HepG2 (cell line): ENCODE measurements around the gene DHCR7. TPM values are rescaled to one million over a fixed set of nuclear protein-coding genes. Genes with fewer than 3 reads are reported as not detected.

Experiments used
- AGO2 ChIP-seq: fragments of 200-400 bp; formaldehyde crosslinking; optimal IDR thresholded peaks from 2 replicates; pipeline ENCODE3; 2017; ENCODE audit warnings: mild to moderate bottlenecking, low read depth, low read length, moderate library complexity
- ASH2L ChIP-seq: fragments of 300-600, 200-600 bp; sonication (generic); IDR thresholded peaks from 2 replicates; pipeline ENCODE4 v1.7.0; 2017; ENCODE audit warnings: low read depth, mild to moderate bottlenecking, moderate library complexity, mixed read lengths, low read length; ENCODE audit not compliant: insufficient read length
- CREM ChIP-seq, 2 experiments: sonication (generic) in 1 of 2; formaldehyde crosslinking in 1 of 2; IDR thresholded peaks; 2 replicates each; pipeline versions ENCODE4 v1.4.0 to v1.6.1; 2016 to 2020; ENCODE audit warnings: antibody characterized with exemption in 1 of 2, mild to moderate bottlenecking in 1 of 2, missing genetic modification reagents in 1 of 2
- GTF3A ChIP-seq: sonication (generic); formaldehyde crosslinking; conservative IDR thresholded peaks from 2 replicates; pipeline ENCODE4 v1.4.0; 2020; ENCODE audit warnings: mild to moderate bottlenecking, missing genetic modification reagents
- TCF12 ChIP-seq, 2 experiments: fragments of 450-650 bp in 1 of 2; sonication (generic) in 1 of 2; formaldehyde crosslinking in 1 of 2; IDR thresholded peaks; 2 replicates each; pipeline versions ENCODE4 v1.6.1 to v1.8.0; 2017 to 2022; ENCODE audit warnings: antibody characterized with exemption in 1 of 2, mild to moderate bottlenecking in 1 of 2, missing genetic modification reagents in 1 of 2, moderate library complexity in 1 of 2
- ZFY ChIP-seq: sonication (generic); formaldehyde crosslinking; IDR thresholded peaks from 2 replicates; pipeline ENCODE4 v1.4.0; 2020; ENCODE audit warnings: missing genetic modification reagents
- ZNF20 ChIP-seq: sonication (generic); formaldehyde crosslinking; IDR thresholded peaks from 2 replicates; pipeline ENCODE4 v1.4.0; 2020; ENCODE audit warnings: mild to moderate bottlenecking, moderate library complexity, missing genetic modification reagents
- polyA plus RNA-seq, 8 experiments: library from polyadenylated mRNA; depleted of rRNA in 3 of 8; stranded (reverse) in 7 of 8; unstranded in 1 of 8; fragments of >200 nt; fragmentation: Illumina TruSeq in 4 of 8; extraction: Trizol in 4 of 8; gene quantifications; 2 replicates each; pipeline versions ENCODE4 v1.2.1 to v1.2.3, GENCODE V29; 2011 to 2016; ENCODE audit warnings: low read depth in 4 of 8, missing spikeins in 1 of 8, mixed read lengths in 1 of 8; ENCODE audit not compliant: insufficient read depth in 1 of 8
- total RNA-seq, 5 experiments: library from RNA; depleted of rRNA; stranded (reverse); fragments of >200 nt; fragmentation: Illumina TruSeq; extraction: Trizol; gene quantifications; 2 replicates each; pipeline ENCODE4 v1.2.3, GENCODE V29; 2016; ENCODE audit warnings: low read depth in 1 of 5
- TF ChIP-seq, protein P1 (sequence below): sonication (generic); formaldehyde crosslinking; IDR thresholded peaks from 2 replicates; pipeline ENCODE4 v1.5.1; 2020; ENCODE audit warnings: mild to moderate bottlenecking, missing genetic modification reagents, moderate library complexity
- TF ChIP-seq, protein P2 (sequence below): fragments of 450-650 bp; IDR thresholded peaks from 2 replicates; pipeline ENCODE4 v1.6.1; 2016
- TF ChIP-seq, protein P3 (sequence below), 2 experiments: sonication (generic) in 1 of 2; formaldehyde crosslinking in 1 of 2; IDR thresholded peaks; 2 replicates each; pipeline versions ENCODE4 v1.6.1 to v1.9.0; 2014 to 2022; ENCODE audit warnings: antibody characterized with exemption in 1 of 2, borderline replicate concordance in 1 of 2, inconsistent platforms in 1 of 2, low read depth in 1 of 2, missing genetic modification reagents in 1 of 2
- TF ChIP-seq, protein P4 (sequence below): sonication (generic); formaldehyde crosslinking; IDR thresholded peaks from 2 replicates; pipeline ENCODE4 v1.8.0; 2023; ENCODE audit warnings: mild to moderate bottlenecking, missing genetic modification reagents

Gene DHCR7
- total and polyA plus RNA-seq, 2 of the 13 experiments (the other 11 are each of a cell fraction or from before 2014, with no cell fraction given), result 96.0 to 143 TPM

DNA sequence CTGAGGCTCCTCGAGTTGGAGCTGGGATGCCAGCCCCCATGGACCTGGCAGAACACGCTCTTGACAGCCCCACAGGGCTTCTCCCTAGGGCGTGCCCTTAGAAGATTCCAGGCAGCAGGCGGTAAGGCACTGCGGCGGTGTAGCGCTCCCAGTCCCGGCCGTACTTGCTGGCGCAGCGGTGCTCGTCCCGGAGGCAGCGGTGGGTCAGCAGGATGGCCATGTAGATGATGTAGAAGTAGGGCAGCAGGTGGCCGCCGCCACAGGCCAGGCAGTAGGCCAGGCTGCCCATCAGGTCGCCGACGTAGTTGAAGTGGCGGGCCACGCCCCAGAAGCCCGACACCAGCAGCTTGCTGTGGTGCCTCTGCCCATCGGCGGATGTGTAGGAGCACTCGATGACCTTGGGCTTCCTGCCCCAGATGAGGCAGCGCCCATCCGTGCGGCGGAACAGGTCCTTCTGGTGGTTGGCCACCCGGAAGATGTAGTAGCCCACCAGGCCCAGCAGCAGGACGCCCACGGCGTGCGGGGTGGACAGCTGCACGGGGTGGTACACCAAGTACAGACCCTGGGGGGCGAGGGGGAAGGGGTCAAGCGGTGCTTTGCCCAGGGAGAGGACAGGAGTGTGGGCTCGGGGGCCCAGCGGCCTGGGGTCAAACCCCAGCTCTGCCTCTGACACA, 12.8 kb downstream of the DHCR7 start (continued):
- TF ChIP-seq, protein P1, sequence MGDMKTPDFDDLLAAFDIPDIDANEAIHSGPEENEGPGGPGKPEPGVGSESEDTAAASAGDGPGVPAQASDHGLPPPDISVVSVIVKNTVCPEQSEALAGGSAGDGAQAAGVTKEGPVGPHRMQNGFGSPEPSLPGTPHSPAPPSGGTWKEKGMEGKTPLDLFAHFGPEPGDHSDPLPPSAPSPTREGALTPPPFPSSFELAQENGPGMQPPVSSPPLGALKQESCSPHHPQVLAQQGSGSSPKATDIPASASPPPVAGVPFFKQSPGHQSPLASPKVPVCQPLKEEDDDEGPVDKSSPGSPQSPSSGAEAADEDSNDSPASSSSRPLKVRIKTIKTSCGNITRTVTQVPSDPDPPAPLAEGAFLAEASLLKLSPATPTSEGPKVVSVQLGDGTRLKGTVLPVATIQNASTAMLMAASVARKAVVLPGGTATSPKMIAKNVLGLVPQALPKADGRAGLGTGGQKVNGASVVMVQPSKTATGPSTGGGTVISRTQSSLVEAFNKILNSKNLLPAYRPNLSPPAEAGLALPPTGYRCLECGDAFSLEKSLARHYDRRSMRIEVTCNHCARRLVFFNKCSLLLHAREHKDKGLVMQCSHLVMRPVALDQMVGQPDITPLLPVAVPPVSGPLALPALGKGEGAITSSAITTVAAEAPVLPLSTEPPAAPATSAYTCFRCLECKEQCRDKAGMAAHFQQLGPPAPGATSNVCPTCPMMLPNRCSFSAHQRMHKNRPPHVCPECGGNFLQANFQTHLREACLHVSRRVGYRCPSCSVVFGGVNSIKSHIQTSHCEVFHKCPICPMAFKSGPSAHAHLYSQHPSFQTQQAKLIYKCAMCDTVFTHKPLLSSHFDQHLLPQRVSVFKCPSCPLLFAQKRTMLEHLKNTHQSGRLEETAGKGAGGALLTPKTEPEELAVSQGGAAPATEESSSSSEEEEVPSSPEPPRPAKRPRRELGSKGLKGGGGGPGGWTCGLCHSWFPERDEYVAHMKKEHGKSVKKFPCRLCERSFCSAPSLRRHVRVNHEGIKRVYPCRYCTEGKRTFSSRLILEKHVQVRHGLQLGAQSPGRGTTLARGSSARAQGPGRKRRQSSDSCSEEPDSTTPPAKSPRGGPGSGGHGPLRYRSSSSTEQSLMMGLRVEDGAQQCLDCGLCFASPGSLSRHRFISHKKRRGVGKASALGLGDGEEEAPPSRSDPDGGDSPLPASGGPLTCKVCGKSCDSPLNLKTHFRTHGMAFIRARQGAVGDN, result peak; percentile 34; the same call in 1 of the 2 replicates
- TF ChIP-seq AGO2 (peak; percentile 42), CREM (IDR thresholded peaks at IDR 0.05) (no peak), CREM (CRISPR knock-in tag; IDR thresholded peaks at IDR 0.05) (no peak), GTF3A (CRISPR knock-in tag) (no peak), TCF12 (IDR thresholded peaks at IDR 0.05) (no peak), TCF12 (CRISPR knock-in tag; IDR thresholded peaks at IDR 0.05) (no peak), ZFY (CRISPR knock-in tag) (no peak), ZNF20 (no peak), ASH2L (no peak)
- TF ChIP-seq, protein P2, sequence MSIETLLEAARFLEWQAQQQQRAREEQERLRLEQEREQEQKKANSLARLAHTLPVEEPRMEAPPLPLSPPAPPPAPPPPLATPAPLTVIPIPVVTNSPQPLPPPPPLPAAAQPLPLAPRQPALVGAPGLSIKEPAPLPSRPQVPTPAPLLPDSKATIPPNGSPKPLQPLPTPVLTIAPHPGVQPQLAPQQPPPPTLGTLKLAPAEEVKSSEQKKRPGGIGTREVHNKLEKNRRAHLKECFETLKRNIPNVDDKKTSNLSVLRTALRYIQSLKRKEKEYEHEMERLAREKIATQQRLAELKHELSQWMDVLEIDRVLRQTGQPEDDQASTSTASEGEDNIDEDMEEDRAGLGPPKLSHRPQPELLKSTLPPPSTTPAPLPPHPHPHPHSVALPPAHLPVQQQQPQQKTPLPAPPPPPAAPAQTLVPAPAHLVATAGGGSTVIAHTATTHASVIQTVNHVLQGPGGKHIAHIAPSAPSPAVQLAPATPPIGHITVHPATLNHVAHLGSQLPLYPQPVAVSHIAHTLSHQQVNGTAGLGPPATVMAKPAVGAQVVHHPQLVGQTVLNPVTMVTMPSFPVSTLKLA, result no peak
- TF ChIP-seq, protein P3, sequence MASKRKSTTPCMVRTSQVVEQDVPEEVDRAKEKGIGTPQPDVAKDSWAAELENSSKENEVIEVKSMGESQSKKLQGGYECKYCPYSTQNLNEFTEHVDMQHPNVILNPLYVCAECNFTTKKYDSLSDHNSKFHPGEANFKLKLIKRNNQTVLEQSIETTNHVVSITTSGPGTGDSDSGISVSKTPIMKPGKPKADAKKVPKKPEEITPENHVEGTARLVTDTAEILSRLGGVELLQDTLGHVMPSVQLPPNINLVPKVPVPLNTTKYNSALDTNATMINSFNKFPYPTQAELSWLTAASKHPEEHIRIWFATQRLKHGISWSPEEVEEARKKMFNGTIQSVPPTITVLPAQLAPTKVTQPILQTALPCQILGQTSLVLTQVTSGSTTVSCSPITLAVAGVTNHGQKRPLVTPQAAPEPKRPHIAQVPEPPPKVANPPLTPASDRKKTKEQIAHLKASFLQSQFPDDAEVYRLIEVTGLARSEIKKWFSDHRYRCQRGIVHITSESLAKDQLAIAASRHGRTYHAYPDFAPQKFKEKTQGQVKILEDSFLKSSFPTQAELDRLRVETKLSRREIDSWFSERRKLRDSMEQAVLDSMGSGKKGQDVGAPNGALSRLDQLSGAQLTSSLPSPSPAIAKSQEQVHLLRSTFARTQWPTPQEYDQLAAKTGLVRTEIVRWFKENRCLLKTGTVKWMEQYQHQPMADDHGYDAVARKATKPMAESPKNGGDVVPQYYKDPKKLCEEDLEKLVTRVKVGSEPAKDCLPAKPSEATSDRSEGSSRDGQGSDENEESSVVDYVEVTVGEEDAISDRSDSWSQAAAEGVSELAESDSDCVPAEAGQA (IDR thresholded peaks at IDR 0.05; ENCODE audit: low read depth), result no peak
- TF ChIP-seq, protein P3 (CRISPR knock-in tag; IDR thresholded peaks at IDR 0.05; ENCODE audit: borderline replicate concordance), result no peak
- TF ChIP-seq, protein P4, sequence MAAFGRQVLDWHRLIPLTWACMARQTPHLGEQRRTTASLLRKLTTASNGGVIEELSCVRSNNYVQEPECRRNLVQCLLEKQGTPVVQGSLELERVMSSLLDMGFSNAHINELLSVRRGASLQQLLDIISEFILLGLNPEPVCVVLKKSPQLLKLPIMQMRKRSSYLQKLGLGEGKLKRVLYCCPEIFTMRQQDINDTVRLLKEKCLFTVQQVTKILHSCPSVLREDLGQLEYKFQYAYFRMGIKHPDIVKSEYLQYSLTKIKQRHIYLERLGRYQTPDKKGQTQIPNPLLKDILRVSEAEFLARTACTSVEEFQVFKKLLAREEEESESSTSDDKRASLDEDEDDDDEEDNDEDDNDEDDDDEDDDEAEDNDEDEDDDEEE (CRISPR knock-in tag), result no peak
- TF ChIP-seq, all 625 proteins: peak for 3
